HepG2 (cell line): ENCODE results near the gene P2RY6. TPM values are rescaled to one million over a fixed set of nuclear protein-coding genes. Genes with fewer than 3 reads are reported as not detected.

Experiments
- ATAC-seq: fragments of 200-7000 bp; cut with Tn5 transposase; 3 replicates; pipeline ENCODE4 v1.9.1; 2020; ENCODE audit warnings: mild to moderate bottlenecking, moderate library complexity
- BruUV-seq: library from RNA; stranded (reverse); fragments of 400-500 nt; replicated peaks from 2 replicates; lab custom pipeline; 2021; lab: Mats Ljungman, UMichigan
- CTCF ChIA-PET: fragments of 300-600 bp; formaldehyde crosslinking; extraction: SDS; loops from one replicate; lab custom pipeline; 2021; ENCODE audit warnings: low total read pairs, inconsistent platforms, low intra/inter-chr PET ratio; lab: Yijun Ruan, JAX
- POLR2A ChIA-PET: fragments of 350-600 bp; sonication (Branson Sonifier 250); formaldehyde crosslinking; loops from one replicate; lab custom pipeline; 2020; ENCODE audit warnings: antibody characterized with exemption, inconsistent platforms; lab: Yijun Ruan, JAX
- DNase-seq: peaks from one replicate; pipeline ENCODE4 v3.0.0-alpha.2; 2015; ENCODE audit warnings: low spot score
- FAIRE-seq: peaks from 3 replicates; lab custom pipeline; 2011; peaks lifted over from hg19 to GRCh38; lab: Jason Lieb, UNC
- H2AFZ ChIP-seq: one replicate; pipeline ENCODE4 v1.6.1; 2011; ENCODE audit warnings: low read length, inconsistent platforms
- H3K27ac ChIP-seq: fragments of 300-600 bp; 3 replicates; pipeline ENCODE4 v1.8.0; 2011; ENCODE audit warnings: mixed run types, mild to moderate bottlenecking, mixed read lengths, low read length, inconsistent platforms; ENCODE audit not compliant: insufficient read depth; ENCODE audit errors: extremely low read length
- H3K27me3 ChIP-seq, 2 experiments: fragments of 200-600 bp in 1 of 2; 2 replicates in 1 of 2; 3 replicates in 1 of 2; pipeline versions ENCODE4 v1.6.0 to v1.8.0; 2011; ENCODE audit warnings: low read length in 2 of 2, mild to moderate bottlenecking in 2 of 2, moderate library complexity in 2 of 2, inconsistent platforms in 1 of 2; ENCODE audit not compliant: insufficient read depth in 2 of 2, control insufficient read depth in 1 of 2
- H3K36me3 ChIP-seq, 2 experiments: fragments of 200-600 bp in 1 of 2; replicated peaks in 1 of 2; 2 replicates in 1 of 2; 3 replicates in 1 of 2; pipeline versions ENCODE4 v1.5.1 to v1.8.0; 2011; ENCODE audit warnings: low read length in 2 of 2, inconsistent platforms in 1 of 2; ENCODE audit not compliant: insufficient read depth in 2 of 2, control insufficient read depth in 1 of 2
- H3K4me1 ChIP-seq: 2 replicates; pipeline ENCODE4 v1.5.1; 2012; ENCODE audit warnings: low read length, inconsistent platforms; ENCODE audit not compliant: insufficient read depth
- H3K4me2 ChIP-seq: 2 replicates; pipeline ENCODE4 v1.6.0; 2011; ENCODE audit warnings: low read depth, low read length, inconsistent platforms
- H3K4me3 ChIP-seq, 3 experiments: fragments of 200-600 bp in 1 of 3; sonication (generic), shearing (Covaris generic) in 1 of 3; replicated peaks in 1 of 3; 2 replicates each; pipeline ENCODE4 v1.5.1; 2011 to 2016; ENCODE audit warnings: low read length in 3 of 3, inconsistent platforms in 2 of 3, low read depth in 2 of 3, mild to moderate bottlenecking in 2 of 3, control low read depth in 1 of 3, mixed read lengths in 1 of 3; ENCODE audit not compliant: insufficient read depth in 1 of 3
- H3K79me2 ChIP-seq: one replicate; pipeline ENCODE4 v1.6.1; 2011; ENCODE audit warnings: low read length, inconsistent platforms; ENCODE audit not compliant: insufficient read depth
- H3K9ac ChIP-seq: 2 replicates; pipeline ENCODE4 v1.6.0; 2011; ENCODE audit warnings: mild to moderate bottlenecking, low read depth, low read length, inconsistent platforms; ENCODE audit not compliant: insufficient read depth
- H3K9me3 ChIP-seq: 2 replicates; pipeline ENCODE4 v1.5.1; 2012; ENCODE audit warnings: mild to moderate bottlenecking, low read length
- H4K20me1 ChIP-seq: 2 replicates; pipeline ENCODE4 v1.6.0; 2011; ENCODE audit warnings: inconsistent platforms, mild to moderate bottlenecking, low read length, moderate library complexity; ENCODE audit not compliant: insufficient read depth
- ASH2L ChIP-seq: fragments of 300-600, 200-600 bp; sonication (generic); IDR thresholded peaks from 2 replicates; pipeline ENCODE4 v1.7.0; 2017; ENCODE audit warnings: low read depth, mild to moderate bottlenecking, moderate library complexity, mixed read lengths, low read length; ENCODE audit not compliant: insufficient read length
- CEBPB ChIP-seq: IDR thresholded peaks from 2 replicates; pipeline ENCODE4 v1.6.1; 2011; ENCODE audit warnings: low read depth, low read length, improper control_type of control experiment, borderline replicate concordance
- IKZF5 ChIP-seq: IDR thresholded peaks from 2 replicates; pipeline ENCODE4 v1.6.1; 2018; ENCODE audit warnings: missing genetic modification reagents, mild to moderate bottlenecking, missing compliant biosample characterization
- NCOA5 ChIP-seq: sonication (generic); formaldehyde crosslinking; IDR thresholded peaks from 2 replicates; pipeline ENCODE4 v1.4.0; 2020; ENCODE audit warnings: missing genetic modification reagents
- SOX13 ChIP-seq, 3 experiments: fragments of 450-650 bp in 1 of 3; sonication (generic) in 1 of 3; formaldehyde crosslinking in 1 of 3; IDR thresholded peaks in 2 of 3; conservative IDR thresholded peaks in 1 of 3; 2 replicates each; pipeline versions ENCODE4 v1.5.0 to v1.6.1; 2016 to 2020; ENCODE audit warnings: antibody characterized with exemption in 1 of 3, mild to moderate bottlenecking in 1 of 3, missing compliant biosample characterization in 1 of 3, missing genetic modification reagents in 1 of 3, moderate library complexity in 1 of 3
- ZNF878 ChIP-seq: sonication (generic); formaldehyde crosslinking; IDR thresholded peaks from 2 replicates; pipeline ENCODE4 v1.8.1; 2023; ENCODE audit warnings: mild to moderate bottlenecking, missing genetic modification reagents, moderate library complexity
- WGBS: methylation state at CpG from one replicate; pipeline ENCODE4 v1.1.6; 2017; ENCODE audit warnings: low lambda C conversion rate; 5-methylcytosine and 5-hydroxymethylcytosine counted together
- in situ Hi-C: cut with HindIII; loops from 2 replicates; pipeline ENCODE4 v1.10.0; 2017; ENCODE audit warnings: low pct_unique_long_range_greater_than_20kb; ENCODE audit not compliant: extremely low pct_ligation_motif_present
- intact Hi-C: fragments of 100-400 bp; cut with micrococcal nuclease; formaldehyde crosslinking; loops from one replicate; pipeline ENCODE4 v1.10.0; 2022; ENCODE audit not compliant: unreplicated experiment
- polyA plus RNA-seq, 8 experiments: library from polyadenylated mRNA; depleted of rRNA in 3 of 8; stranded (reverse) in 7 of 8; unstranded in 1 of 8; fragments of >200 nt; fragmentation: Illumina TruSeq in 4 of 8; extraction: Trizol in 4 of 8; gene quantifications; 2 replicates each; pipeline versions ENCODE4 v1.2.1 to v1.2.3, GENCODE V29; 2011 to 2016; ENCODE audit warnings: low read depth in 4 of 8, missing spikeins in 1 of 8, mixed read lengths in 1 of 8; ENCODE audit not compliant: insufficient read depth in 1 of 8
- total RNA-seq, 5 experiments: library from RNA; depleted of rRNA; stranded (reverse); fragments of >200 nt; fragmentation: Illumina TruSeq; extraction: Trizol; gene quantifications; 2 replicates each; pipeline ENCODE4 v1.2.3, GENCODE V29; 2016; ENCODE audit warnings: low read depth in 1 of 5

P2RY6 gene
- total and polyA plus RNA-seq, 2 of the 13 experiments (the other 11 are each of a cell fraction or from before 2014, with no cell fraction given) = 0.09 to 0.29 TPM

- BruUV-seq = no TSS peak
- Histone ChIP-seq H3K27ac (no peak overlapping the region), H3K4me3 (no peak overlapping the region), H3K9ac (no peak overlapping the region), H2AFZ (no peak overlapping the region), H3K9me3 (no peaks in the 10 kb centered on the region), H4K20me1 (no peaks in the 10 kb centered on the region), H3K27me3 (no peaks in the 10 kb centered on the region; a peak in 2 of 5 replicates), H3K4me1 (peaks cover 18% of the 10 kb centered on the region; the same call in 1 of the 2 replicates), H3K4me2 (no peak overlapping the region), H3K79me2 (no peaks in the 10 kb centered on the region), H3K36me3 (no peaks in the 10 kb centered on the region)
- WGBS = 49% methylated on average over 11 of the region's 11 CpGs
- in situ Hi-C loops = no loop called here
- ATAC-seq (no peak), DNase-seq (no peak), FAIRE-seq (no peak)
- TF ChIP-seq ASH2L = no peak
- TF ChIP-seq CEBPB = 0 out of 2 replicates have a peak, but pooled peaks have one; percentile 31
- TF ChIP-seq SOX13 (IDR thresholded peaks at IDR 0.05) = no peak
- TF ChIP-seq SOX13 (CRISPR knock-in tag; conservative IDR thresholded peaks at IDR 0.05 in 1 of 2, IDR thresholded peaks at IDR 0.05 in 1 of 2) = no peak
- no peak for TF ChIP-seq NCOA5
- TF ChIP-seq ZNF878 (CRISPR knock-in tag) = no peak
- no peak for TF ChIP-seq IKZF5 (CRISPR knock-in tag)
- CTCF ChIA-PET = no interaction called here
- POLR2A ChIA-PET = no interaction called here
- intact Hi-C loops = no loop called here
These were observed 22.0 kb upstream of the P2RY6 start for GRCh38 chr11:73249853-73250783.
